Measurements from ENCODE around the gene PHACTR4.
"Not testable (repeated sequence)": the region's sequence is repeated elsewhere in the genome, so short reads cannot be mapped to it uniquely, and the experiment has no call there.

Gene PHACTR4

DNA sequence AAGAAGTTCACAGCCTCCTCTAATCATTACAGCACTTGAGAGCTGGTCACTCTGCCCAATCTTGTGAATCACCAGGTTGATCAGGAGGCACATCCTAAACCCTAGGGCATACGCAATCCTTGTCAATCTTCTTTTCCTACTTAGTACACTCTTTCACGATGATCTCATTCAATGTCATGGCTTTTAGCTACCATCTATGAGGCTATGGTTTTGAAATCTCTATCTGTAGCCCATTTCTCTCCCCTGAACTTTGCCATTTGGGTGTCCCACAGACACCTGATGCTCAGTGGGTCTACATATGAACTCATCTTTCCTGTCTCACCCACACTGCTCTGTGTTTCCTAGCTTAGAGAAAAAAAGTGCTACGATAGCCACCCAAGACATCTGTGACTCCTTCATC, 42.6 kb upstream of the PHACTR4 start:
- Histone ChIP-seq H2BK5ac (ENCODE audit: low read depth, low read length, poor library complexity, severe bottlenecking) (no peak overlapping the region), H3K9me3 (ENCODE audit: control insufficient read depth, low read length) (no peaks in the 10 kb centered on the region), H4K8ac (ENCODE audit: low read length) (no peak overlapping the region), H3K27ac (ENCODE audit: low read length, poor library complexity, severe bottlenecking) (no peak overlapping the region), H3K18ac (ENCODE audit: low read depth in 1 of 2, low read length in 2 of 2) (no peak overlapping the region), H3K23ac (ENCODE audit: low read length in 2 of 2) (no peak overlapping the region), H3K9ac (ENCODE audit: low read length) (no peak overlapping the region), H2AK5ac (ENCODE audit: low read length, severe bottlenecking) (peak overlapping the region; percentile 72), H2BK15ac (ENCODE audit: low read depth, poor library complexity, severe bottlenecking) (no peak overlapping the region), H3K4me1 (ENCODE audit: control insufficient read depth, insufficient read depth, low read depth, low read length) (peaks cover 10% of the 10 kb centered on the region), H3K27me3 (ENCODE audit: control insufficient read depth in 1 of 2, insufficient read depth in 1 of 2, low read length in 2 of 2) (no peaks in the 10 kb centered on the region), H2BK12ac (ENCODE audit: low read length in 2 of 2) (no peak overlapping the region), H3K4me3 (ENCODE audit: insufficient read depth in 1 of 2, low read depth in 1 of 2, low read length in 2 of 2) (no peak overlapping the region), H3K79me1 (replicated peaks; ENCODE audit: low read length, poor library complexity, severe bottlenecking) (peaks cover 18% of the 10 kb centered on the region), H3K14ac (ENCODE audit: low read length in 2 of 2) (no peak overlapping the region), H4K91ac (ENCODE audit: low read length) (no peak overlapping the region), H3K4ac (ENCODE audit: low read depth in 1 of 2, low read length in 2 of 2) (no peak overlapping the region), H3K36me3 (ENCODE audit: control insufficient read depth in 1 of 2, insufficient read depth in 2 of 2, low read depth in 1 of 2, low read length in 2 of 2) (peaks cover 5 to 13% of the 10 kb centered on the region in 2 experiments), H2AFZ (ENCODE audit: low read depth, low read length) (no peak overlapping the region), H2BK120ac (ENCODE audit: low read depth, low read length) (no peak overlapping the region), H3K4me2 (ENCODE audit: low read length, poor library complexity, severe bottlenecking) (no peak overlapping the region)
- WGBS = 85% methylated on average over 2 of the region's 3 CpGs
- no peak for DNase-seq

DNA sequence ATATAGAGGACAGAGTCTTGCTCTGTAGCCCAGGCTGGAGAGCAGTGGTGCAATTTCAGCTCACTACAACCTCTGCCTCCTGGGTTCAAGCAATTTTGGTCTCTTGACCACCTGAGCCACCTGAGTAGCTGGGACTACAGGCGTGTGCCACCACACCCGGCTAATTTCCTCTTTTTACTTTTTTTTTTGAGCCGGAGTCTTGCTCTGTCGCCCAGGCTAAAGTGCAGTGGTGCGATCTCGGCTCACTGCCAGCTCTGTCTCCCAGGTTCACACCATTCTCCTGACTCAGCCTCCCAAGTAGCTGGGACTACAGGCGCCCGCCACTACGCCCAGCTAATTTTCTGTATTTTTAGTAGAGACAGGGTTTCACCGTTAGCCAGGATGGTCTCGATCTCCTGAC, 42.1 kb upstream of the PHACTR4 start:
- not testable (repeated sequence) for H3K18ac ChIP-seq (ENCODE audit: low read depth in 1 of 2, low read length in 2 of 2); H3K27ac ChIP-seq (ENCODE audit: low read length, poor library complexity, severe bottlenecking); H3K9ac ChIP-seq (ENCODE audit: low read length); H2BK12ac ChIP-seq (ENCODE audit: low read length in 2 of 2); H2AFZ ChIP-seq (ENCODE audit: low read depth, low read length); H2BK15ac ChIP-seq (ENCODE audit: low read depth, poor library complexity, severe bottlenecking); H2BK120ac ChIP-seq (ENCODE audit: low read depth, low read length); H4K8ac ChIP-seq (ENCODE audit: low read length); H3K23ac ChIP-seq (ENCODE audit: low read length in 2 of 2); H2AK5ac ChIP-seq (ENCODE audit: low read length, severe bottlenecking); H3K4me1 ChIP-seq (ENCODE audit: control insufficient read depth, insufficient read depth, low read depth, low read length); H3K27me3 ChIP-seq (ENCODE audit: control insufficient read depth in 1 of 2, insufficient read depth in 1 of 2, low read length in 2 of 2); H3K9me3 ChIP-seq (ENCODE audit: control insufficient read depth, low read length); H4K91ac ChIP-seq (ENCODE audit: low read length); DNase-seq; H3K4ac ChIP-seq (ENCODE audit: low read depth in 1 of 2, low read length in 2 of 2); H2BK5ac ChIP-seq (ENCODE audit: low read depth, low read length, poor library complexity, severe bottlenecking); H3K4me3 ChIP-seq (ENCODE audit: insufficient read depth in 1 of 2, low read depth in 1 of 2, low read length in 2 of 2); H3K4me2 ChIP-seq (ENCODE audit: low read length, poor library complexity, severe bottlenecking); H3K14ac ChIP-seq (ENCODE audit: low read length in 2 of 2)
- Histone ChIP-seq H3K36me3 (ENCODE audit: control insufficient read depth in 1 of 2, insufficient read depth in 2 of 2, low read depth in 1 of 2, low read length in 2 of 2) (peaks cover 7 to 18% of the 10 kb centered on the region in 2 experiments), H3K79me1 (replicated peaks; ENCODE audit: low read length, poor library complexity, severe bottlenecking) (peaks cover 18% of the 10 kb centered on the region)
- over 99% methylated on average over 11 of the region's 11 CpGs for WGBS

DNA sequence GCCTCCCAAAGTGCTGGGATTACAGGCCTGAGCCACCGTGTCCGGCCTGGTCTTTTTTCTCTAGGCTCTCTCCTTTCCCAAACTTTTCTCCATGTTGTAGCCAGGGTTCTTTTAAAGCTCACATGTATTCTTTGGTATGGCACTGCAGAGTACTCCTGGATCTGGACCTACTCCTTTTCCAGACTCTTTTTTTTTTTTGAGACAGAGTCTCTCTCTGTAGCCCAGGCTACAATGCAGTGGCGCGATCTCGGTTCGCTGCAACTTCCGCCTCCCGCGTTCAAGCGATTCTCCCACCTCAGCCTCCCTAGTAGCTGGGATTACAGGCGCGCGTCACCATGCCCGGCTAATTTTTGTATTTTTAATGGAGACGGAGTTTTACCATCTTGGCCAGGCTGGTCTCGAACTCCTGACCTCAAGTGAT, 41.3 kb upstream of the PHACTR4 start:
- Histone ChIP-seq H2BK15ac (ENCODE audit: low read depth, poor library complexity, severe bottlenecking) (no peak overlapping the region), H2BK5ac (ENCODE audit: low read depth, low read length, poor library complexity, severe bottlenecking) (no peak overlapping the region), H3K9ac (ENCODE audit: low read length) (peak overlapping the region; percentile 97), H3K4ac (ENCODE audit: low read depth in 1 of 2, low read length in 2 of 2) (no peak overlapping the region), H2AFZ (ENCODE audit: low read depth, low read length) (no peak overlapping the region), H2BK120ac (ENCODE audit: low read depth, low read length) (no peak overlapping the region), H3K9me3 (ENCODE audit: control insufficient read depth, low read length) (no peaks in the 10 kb centered on the region), H2AK5ac (ENCODE audit: low read length, severe bottlenecking) (no peak overlapping the region), H3K27ac (ENCODE audit: low read length, poor library complexity, severe bottlenecking) (no peak overlapping the region), H4K8ac (ENCODE audit: low read length) (peak overlapping the region; percentile 81), H3K14ac (ENCODE audit: low read length in 2 of 2) (no peak overlapping the region), H3K23ac (ENCODE audit: low read length in 2 of 2) (no peak overlapping the region), H3K4me1 (ENCODE audit: control insufficient read depth, insufficient read depth, low read depth, low read length) (peaks cover 6% of the 10 kb centered on the region), H3K36me3 (ENCODE audit: control insufficient read depth in 1 of 2, insufficient read depth in 2 of 2, low read depth in 1 of 2, low read length in 2 of 2) (peaks cover 7 to 26% of the 10 kb centered on the region in 2 experiments), H3K4me3 (ENCODE audit: insufficient read depth in 1 of 2, low read depth in 1 of 2, low read length in 2 of 2) (peak overlapping the region; percentile 11 to 88), H3K18ac (ENCODE audit: low read depth in 1 of 2, low read length in 2 of 2) (no peak overlapping the region), H2BK12ac (ENCODE audit: low read length in 2 of 2) (no peak overlapping the region), H3K79me1 (replicated peaks; ENCODE audit: low read length, poor library complexity, severe bottlenecking) (peaks cover 18% of the 10 kb centered on the region), H3K4me2 (ENCODE audit: low read length, poor library complexity, severe bottlenecking) (peak overlapping the region; percentile 50), H3K27me3 (ENCODE audit: control insufficient read depth in 1 of 2, insufficient read depth in 1 of 2, low read length in 2 of 2) (no peaks in the 10 kb centered on the region), H4K91ac (ENCODE audit: low read length) (no peak overlapping the region)
- DNase-seq = no peak
- WGBS = 88% methylated on average over 16 of the region's 16 CpGs

DNA sequence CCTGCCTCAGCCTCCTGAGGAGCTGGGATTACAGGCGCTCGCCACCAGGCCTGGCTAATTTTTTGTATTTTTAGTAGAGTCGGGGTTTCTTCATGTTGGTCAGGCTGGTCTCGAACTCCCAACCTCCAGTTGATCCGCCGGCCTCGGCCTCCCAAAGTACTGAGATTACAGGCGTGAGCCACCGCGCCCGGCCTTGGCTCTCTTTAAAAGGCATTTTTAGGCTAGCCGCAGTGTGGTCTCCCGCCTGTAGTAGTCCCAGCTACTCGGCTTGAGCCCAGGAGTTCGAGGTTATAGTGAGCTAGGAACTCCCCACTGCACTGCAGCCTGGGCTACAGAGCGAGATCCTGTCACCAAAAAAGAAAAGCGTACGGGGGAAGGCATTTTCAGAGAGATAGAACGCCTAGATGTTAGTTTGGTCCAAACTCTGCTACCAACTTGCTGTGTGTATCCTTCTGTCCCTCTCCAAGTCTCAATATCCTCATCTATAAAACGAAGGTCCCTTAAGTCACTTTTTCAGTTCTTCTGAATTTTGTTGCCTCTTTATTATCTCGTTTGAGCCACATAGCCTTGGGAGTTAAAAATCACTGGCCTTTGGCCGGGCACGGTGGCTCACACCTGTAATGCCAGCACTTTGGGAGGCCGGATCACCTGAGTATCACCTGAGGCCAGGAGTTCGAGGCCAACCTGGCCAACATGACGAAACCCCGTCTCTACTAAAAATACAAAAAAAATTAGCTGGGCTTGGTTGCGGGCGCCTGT, 40.0 kb upstream of the PHACTR4 start:
- Histone ChIP-seq H3K23ac (ENCODE audit: low read length in 2 of 2) (no peak overlapping the region), H3K4me1 (ENCODE audit: control insufficient read depth, insufficient read depth, low read depth, low read length) (peaks cover 6% of the 10 kb centered on the region), H2BK120ac (ENCODE audit: low read depth, low read length) (peak overlapping the region; percentile 15), H3K4me3 (ENCODE audit: insufficient read depth in 1 of 2, low read depth in 1 of 2, low read length in 2 of 2) (peak overlapping the region; percentile 52 to 88), H3K18ac (ENCODE audit: low read depth in 1 of 2, low read length in 2 of 2) (peak overlapping the region in 1 of 2 experiments; percentile 35), H3K14ac (ENCODE audit: low read length in 2 of 2) (no peak overlapping the region), H4K8ac (ENCODE audit: low read length) (peak overlapping the region; percentile 48), H2BK5ac (ENCODE audit: low read depth, low read length, poor library complexity, severe bottlenecking) (no peak overlapping the region), H3K27ac (ENCODE audit: low read length, poor library complexity, severe bottlenecking) (peak overlapping the region; percentile 94), H3K36me3 (ENCODE audit: control insufficient read depth in 1 of 2, insufficient read depth in 2 of 2, low read depth in 1 of 2, low read length in 2 of 2) (peaks cover 11 to 36% of the 10 kb centered on the region in 2 experiments), H3K9me3 (ENCODE audit: control insufficient read depth, low read length) (no peaks in the 10 kb centered on the region), H3K79me1 (replicated peaks; ENCODE audit: low read length, poor library complexity, severe bottlenecking) (peaks cover 22% of the 10 kb centered on the region), H3K9ac (ENCODE audit: low read length) (peak overlapping the region; percentile 97), H2BK12ac (ENCODE audit: low read length in 2 of 2) (no peak overlapping the region), H2AK5ac (ENCODE audit: low read length, severe bottlenecking) (peak overlapping the region; percentile 43), H3K27me3 (ENCODE audit: control insufficient read depth in 1 of 2, insufficient read depth in 1 of 2, low read length in 2 of 2) (no peaks in the 10 kb centered on the region), H3K4me2 (ENCODE audit: low read length, poor library complexity, severe bottlenecking) (peak overlapping the region; percentile 61), H3K4ac (ENCODE audit: low read depth in 1 of 2, low read length in 2 of 2) (peak overlapping the region; percentile 9 to 76), H2AFZ (ENCODE audit: low read depth, low read length) (no peak overlapping the region), H2BK15ac (ENCODE audit: low read depth, poor library complexity, severe bottlenecking) (no peak overlapping the region), H4K91ac (ENCODE audit: low read length) (peak overlapping the region; percentile 81)
- peak; percentile 60 for DNase-seq
- WGBS = 71% methylated on average over 29 of the region's 29 CpGs

Data from mesenchymal stem cell (in vitro differentiated cells and primary cell).